Measurements from ENCODE around the gene RTP5.

Gene RTP5

GRCh38 chr2:241844066-241844728 is 25.3 kb upstream of the RTP5 start:
- no peak for FAIRE-seq

GRCh38 chr2:241844831-241845578 is 24.5 kb upstream of the RTP5 start:
- FAIRE-seq = no peak

DNA sequence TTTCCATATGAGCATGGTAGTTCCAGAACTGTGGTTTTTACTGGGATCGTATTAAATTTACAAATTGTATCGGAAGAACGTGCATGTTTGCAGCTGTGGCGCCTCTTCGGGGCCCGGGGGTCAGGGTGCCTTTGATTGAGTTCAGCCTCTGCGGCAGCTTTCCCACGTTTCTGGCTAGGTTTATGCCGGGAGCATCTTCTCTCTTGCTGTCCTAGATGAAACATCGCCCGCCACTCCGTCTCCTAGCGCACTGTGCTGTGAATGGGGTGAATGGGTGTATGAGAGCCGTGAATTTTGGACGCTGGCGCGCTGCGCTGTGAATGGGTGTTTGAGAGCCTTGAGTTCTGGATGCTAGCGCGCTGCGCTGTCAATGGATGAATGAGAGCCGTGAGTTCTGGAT is 23.1 kb upstream of the RTP5 start:
- FAIRE-seq = no peak

- no peak for FAIRE-seq
These were observed 20.5 kb upstream of the RTP5 start for GRCh38 chr2:241848761-241849615.

GRCh38 chr2:241849616-241850543 is 19.6 kb upstream of the RTP5 start:
- FAIRE-seq = no peak

- FAIRE-seq = no peak
These were observed 18.8 kb upstream of the RTP5 start for GRCh38 chr2:241850544-241851324.

DNA sequence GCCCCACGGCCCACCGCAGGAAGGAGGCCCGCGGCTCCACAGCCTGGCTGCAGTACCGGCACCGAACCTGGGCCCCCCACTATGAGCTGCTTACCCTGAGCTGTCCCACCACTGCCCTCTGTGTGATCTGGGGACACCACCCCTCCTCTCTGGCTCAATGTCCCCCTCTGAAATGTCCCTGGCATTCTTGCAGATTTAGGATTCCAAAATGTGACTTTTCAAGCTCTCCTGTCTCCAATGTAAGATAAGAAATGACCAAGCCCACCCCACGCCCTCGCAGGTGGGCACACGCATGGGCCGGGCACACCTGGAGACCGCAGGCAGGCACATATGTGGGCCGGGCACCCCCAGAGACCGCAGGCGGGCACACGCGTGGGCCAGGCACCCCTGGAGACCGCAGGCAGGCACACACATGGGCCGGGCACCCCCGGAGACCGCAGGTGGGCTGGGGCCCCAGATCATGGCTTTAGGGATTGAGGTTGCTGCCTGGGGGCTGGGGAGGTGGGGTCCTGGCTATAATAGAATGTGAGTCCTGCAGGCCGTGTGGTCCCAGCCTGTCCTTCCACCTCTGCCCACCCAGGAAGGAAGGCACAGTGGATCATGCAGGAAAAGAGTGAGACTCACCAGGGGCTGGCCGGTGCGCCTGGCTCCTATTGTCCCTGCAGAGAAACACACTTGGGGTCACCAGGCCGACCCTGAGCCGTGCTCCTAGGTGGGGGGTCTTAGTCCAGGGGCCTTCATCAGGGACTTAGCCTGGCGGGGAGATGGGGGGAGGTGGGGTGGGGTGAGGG is 18.0 kb upstream of the RTP5 start:
- FAIRE-seq = no peak

DNA sequence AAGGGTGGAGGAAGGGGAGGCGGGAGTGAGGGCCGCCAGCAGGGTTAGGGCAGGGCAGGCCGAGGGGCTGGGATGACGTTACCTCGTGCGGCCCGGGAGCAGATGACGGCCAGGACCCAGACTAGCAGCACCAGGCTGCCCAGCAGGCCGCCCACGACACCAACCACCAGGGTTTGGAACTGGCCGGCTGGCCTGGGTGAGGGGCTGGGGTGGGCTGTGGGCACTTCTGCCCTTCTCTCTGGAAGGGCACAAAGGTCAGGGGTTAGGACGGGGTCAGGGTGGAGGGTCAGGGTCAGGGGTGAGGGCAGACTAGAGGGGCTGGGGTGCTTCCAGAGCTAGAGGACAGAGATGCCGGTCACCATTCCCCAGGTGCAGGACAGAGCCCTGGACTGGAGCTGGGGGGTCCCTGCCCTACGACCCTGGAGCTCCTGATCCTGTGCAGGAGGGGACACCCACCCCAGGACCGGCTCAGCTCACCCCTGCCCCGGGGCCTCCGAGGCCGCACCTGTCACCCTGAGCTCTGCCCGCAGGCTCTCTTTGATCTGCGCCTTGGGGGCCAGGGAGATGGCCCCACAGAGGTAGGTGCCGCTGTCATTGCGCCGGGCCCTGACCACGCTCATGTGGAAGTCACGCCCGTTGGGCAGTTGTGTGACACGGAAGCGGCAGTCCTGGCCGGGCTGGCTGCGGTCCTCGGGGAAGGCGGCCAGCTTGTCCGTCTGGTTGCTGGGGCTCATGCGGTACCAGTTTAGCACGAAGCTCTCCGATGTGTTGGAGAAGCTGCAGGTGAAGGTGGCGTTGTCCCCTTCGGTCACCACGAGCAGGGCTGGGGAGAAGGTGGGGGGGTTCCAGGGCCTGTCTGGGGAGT is 17.2 kb upstream of the RTP5 start:
- no peak for FAIRE-seq

DNA sequence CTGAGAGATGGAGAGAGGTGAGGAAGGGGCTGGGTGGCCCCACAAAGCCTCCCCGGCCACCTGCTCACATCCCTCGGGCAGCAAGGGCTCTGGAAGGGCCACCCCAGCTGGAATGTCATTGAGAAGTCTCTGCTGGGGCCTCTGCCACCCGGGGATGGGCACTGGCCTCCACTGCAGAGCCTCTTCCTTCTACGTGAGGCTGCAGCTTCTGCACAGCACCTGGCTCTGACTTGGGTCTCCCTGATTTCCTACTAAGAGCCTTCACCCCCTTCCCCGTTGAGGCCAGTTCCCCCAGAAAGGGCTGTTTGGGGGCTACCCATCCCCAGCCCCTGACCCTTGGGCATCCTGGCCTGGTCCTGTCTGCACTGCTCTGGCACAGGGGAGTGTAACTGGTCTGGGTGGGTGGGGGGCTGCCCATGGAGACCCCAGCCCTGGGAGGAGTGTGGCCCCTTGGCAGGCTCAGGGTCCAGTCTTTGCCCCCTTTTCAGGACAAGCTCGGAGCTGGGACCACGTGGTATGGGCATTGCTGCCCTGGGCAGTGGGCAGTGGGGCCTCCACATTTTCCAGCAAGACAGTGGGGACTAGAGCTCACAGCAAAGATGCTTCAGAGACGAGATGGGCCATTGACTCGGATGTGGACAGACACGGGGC is 16.4 kb upstream of the RTP5 start:
- no peak for FAIRE-seq

DNA sequence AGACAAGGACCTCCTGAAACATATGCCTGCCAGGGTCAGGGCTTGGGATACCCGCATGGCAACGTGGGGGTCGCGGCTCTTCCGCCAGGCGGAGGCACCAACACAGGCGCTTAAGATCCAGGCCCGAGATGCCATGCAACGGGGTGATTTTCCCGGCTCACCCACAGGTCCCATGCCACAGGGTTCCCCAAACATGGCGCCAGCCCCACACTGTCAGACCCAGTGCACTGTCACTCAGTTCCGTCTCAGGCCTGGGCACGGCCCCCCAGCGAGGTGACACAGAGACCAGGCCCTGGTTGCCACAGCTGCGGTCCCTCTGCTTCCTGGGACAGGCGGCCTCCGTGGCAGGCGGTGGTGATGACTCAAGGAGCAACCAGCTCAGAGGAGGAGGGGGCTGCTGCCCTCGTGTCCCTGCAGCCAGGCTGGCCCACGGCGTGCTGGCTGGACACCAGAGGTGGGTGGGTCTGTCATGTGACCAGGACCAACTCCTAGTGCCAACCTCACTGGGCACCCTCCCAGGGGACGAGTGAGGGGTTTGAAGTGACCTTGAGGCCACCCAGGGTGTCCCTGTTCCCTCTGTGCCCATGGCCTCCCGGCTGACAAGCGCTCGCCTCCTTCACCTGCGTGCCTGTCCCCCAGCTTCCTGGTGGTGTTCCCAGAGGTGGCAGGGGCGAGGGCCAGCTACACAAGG is 15.7 kb upstream of the RTP5 start:
- no peak for FAIRE-seq

DNA sequence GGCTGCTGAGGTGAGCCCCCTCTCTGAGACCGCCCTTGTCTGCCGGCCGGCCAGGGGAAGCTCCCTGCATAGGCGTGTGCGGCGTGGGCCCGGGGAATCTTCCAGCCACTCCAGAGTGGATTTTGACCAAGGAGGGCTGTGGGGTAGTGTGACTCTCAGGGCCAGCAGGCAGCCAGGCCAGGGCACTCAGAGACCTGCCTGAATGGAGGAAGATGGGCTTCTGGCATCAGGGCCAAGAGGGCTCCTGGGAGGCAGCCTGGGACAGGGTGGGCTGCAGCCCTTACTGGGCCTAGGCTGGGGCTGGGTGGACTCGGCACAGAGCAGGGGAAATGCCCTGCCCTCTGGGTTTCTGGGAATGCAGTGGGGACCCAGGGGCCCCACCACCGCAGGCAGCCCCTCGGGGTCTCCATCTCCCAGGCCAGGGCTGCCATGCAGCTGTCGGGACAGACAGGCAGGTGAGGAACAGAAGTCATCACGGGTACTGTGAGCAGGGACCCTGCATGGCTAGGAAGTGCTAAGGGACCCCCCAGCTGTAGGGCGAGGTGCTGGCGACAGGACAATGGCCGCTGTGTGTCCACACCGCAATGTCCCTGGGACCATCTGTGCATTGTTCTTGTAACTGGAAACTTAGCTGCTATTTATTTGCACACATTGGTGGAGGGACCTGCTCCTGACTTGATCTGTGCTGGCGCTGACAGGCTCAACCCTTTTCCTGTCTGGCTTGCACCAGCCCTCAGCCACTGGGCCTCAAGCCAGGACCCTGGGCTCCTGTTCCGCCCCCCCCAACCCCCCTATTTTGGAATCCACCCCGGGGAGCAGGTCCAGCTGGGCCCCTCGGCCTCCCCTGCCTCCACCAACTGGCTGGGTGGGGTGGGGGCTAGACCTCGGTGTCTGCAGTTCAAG is 14.9 kb upstream of the RTP5 start:
- FAIRE-seq = no peak

GRCh38 chr2:241855245-241855887 is 14.2 kb upstream of the RTP5 start:
- no peak for FAIRE-seq

GRCh38 chr2:241855888-241856422 is 13.6 kb upstream of the RTP5 start:
- FAIRE-seq = no peak

DNA sequence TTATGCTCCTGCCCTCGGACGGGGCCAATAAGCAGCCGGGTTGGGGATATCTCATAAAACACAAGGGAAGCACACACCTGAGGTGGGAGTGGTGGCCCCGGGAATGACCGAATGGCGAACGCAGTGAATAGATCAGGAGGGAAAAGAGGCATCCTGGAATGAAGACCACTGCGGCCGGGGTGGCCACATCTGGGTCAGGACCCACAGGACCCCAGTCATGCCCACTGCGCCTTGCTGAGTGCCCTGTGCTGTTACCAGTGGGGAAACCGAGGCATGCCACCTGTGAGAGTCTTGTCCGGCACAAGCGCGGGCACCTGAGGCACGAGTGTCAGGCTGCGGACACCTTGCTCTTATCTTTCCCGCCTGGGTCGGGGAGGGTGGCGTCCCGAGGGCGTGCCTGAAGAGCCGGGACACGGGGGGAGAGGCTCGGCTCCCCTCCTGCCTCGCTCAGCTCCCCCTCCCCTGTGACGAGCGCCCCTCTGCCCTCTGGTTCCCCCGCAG is 12.4 kb upstream of the RTP5 start:
- FAIRE-seq = no peak

DNA sequence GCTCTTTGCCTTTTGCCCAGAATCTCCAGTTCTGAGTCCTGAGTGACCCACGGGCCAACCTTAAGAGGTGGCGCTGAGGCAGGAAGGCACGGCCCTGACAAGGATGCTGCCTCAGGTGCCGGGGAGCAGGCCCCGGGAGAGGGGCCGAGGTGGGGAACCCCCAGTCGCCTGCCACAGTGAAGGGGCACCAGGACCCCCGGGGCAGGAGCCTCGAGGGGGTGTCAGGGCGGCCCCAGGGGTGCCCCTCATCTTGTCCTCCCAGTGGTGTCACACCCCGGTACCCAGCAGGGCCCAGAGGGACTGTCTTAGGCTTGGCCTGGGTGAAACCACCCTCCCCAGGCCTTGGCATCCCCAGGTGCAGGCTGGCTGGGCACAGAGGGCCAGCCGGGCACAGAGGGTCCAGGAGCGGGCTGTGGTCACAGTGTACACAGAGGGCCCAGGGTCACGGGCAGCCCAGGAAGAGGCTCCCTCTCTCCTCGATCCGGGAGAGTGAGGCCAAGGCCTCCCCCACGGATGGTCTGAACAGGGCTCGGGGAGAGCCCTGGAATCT is 11.9 kb upstream of the RTP5 start:
- FAIRE-seq = no peak
